ENCODE results near the gene BATF2. TPM values are rescaled to one million over a fixed set of nuclear protein-coding genes. Genes with fewer than 3 reads are reported as not detected.

Gene BATF2
- 1 to 10 TPM in 2 of 4 donors, under 1 TPM in 2; 0.46 to 6.0 (median 1.2) TPM for total RNA-seq

GRCh38 chr11:64996710-64997380, at the start of gene BATF2:
Gene BATF2 (minus strand): TSS chr11:64996971. CDS start chr11:64996914, 57 bp downstream.
- DNase-seq (ENCODE audit: low spot score) = no peak

GRCh38 chr11:65045728-65046127, 49.0 kb upstream of the BATF2 start:
- no peak for DNase-seq (ENCODE audit: low spot score)
- ATAC-seq (ENCODE audit: low FRiP score) = no peak

More at GRCh38 chr11:64996710-64997380, at the start of gene BATF2:
- TF ChIP-seq CTCF (IDR thresholded peaks at IDR 0.05) = no peak
- peak; percentile 50 for ATAC-seq (ENCODE audit: low FRiP score)

GRCh38 chr11:65045061-65045460, 48.3 kb upstream of the BATF2 start:
- DNase-seq (ENCODE audit: low spot score) (no peak), ATAC-seq (ENCODE audit: low FRiP score) (no peak)
- TF ChIP-seq CTCF (IDR thresholded peaks at IDR 0.05) = no peak

More at GRCh38 chr11:65045728-65046127, 49.0 kb upstream of the BATF2 start:
- TF ChIP-seq CTCF (IDR thresholded peaks at IDR 0.05) = no peak

GRCh38 chr11:65043881-65044501, 47.2 kb upstream of the BATF2 start:
- TF ChIP-seq CTCF (IDR thresholded peaks at IDR 0.05) = no peak
- DNase-seq (ENCODE audit: low spot score) (no peak), ATAC-seq (ENCODE audit: low FRiP score) (no peak)

GRCh38 chr11:65042891-65043290, 46.1 kb upstream of the BATF2 start:
- no peak for ATAC-seq (ENCODE audit: low FRiP score)
- no peak for TF ChIP-seq CTCF (IDR thresholded peaks at IDR 0.05)

GRCh38 chr11:65040847-65041622, 44.3 kb upstream of the BATF2 start, which contains the start of gene SAC3D1:
Gene SAC3D1 (plus strand): TSS chr11:65041210. CDS start chr11:65041293, 83 bp downstream.
- TF ChIP-seq CTCF (IDR thresholded peaks at IDR 0.05) = no peak
- ATAC-seq (ENCODE audit: low FRiP score) (peak; percentile 97), DNase-seq (ENCODE audit: low spot score) (peak; percentile 61)

More at GRCh38 chr11:65042891-65043290, 46.1 kb upstream of the BATF2 start:
- DNase-seq (ENCODE audit: low spot score) = no peak
